OCI-LY7 (cell line): ENCODE results near the gene SETD6. TPM values are rescaled to one million over a fixed set of nuclear protein-coding genes. Genes with fewer than 3 reads are reported as not detected.

Experiments used
- BruUV-seq: library from RNA; stranded (reverse); fragments of 400-500 nt; replicated peaks from 2 replicates; lab custom pipeline; 2021; lab: Mats Ljungman, UMichigan
- CTCF ChIA-PET: fragments of 300-600 bp; sonication (Branson Sonifier 250); formaldehyde crosslinking; loops from one replicate; lab custom pipeline; 2022; ENCODE audit warnings: antibody characterized with exemption; ENCODE audit not compliant: unreplicated experiment; lab: Charles Lee
- POLR2A ChIA-PET: fragments of 300-600 bp; sonication (Branson Sonifier 250); formaldehyde crosslinking; loops from one replicate; lab custom pipeline; 2022; ENCODE audit warnings: antibody characterized with exemption; lab: Charles Lee
- DNase-seq: peaks from one replicate; pipeline ENCODE4 v3.0.0-alpha.2; 2015; ENCODE audit warnings: low spot score
- H2AFZ ChIP-seq: fragments of 200-600 bp; sonication (generic), shearing (Covaris generic); 2 replicates; pipeline ENCODE4 v1.6.1; 2014; ENCODE audit warnings: mild to moderate bottlenecking, antibody characterized with exemption, low read length, moderate library complexity
- H3K27ac ChIP-seq: fragments of 200-600 bp; sonication (generic); 2 replicates; pipeline ENCODE4 v1.5.1; 2014; ENCODE audit warnings: mixed run types, low read depth, mild to moderate bottlenecking, moderate library complexity, low read length, inconsistent platforms; ENCODE audit not compliant: poor library complexity, severe bottlenecking
- H3K36me3 ChIP-seq: fragments of 200-600 bp; sonication (generic); 2 replicates; pipeline ENCODE4 v1.6.1; 2014; ENCODE audit warnings: mild to moderate bottlenecking, antibody characterized with exemption, low read length, moderate library complexity, mixed read lengths; ENCODE audit not compliant: insufficient read depth
- H3K4me1 ChIP-seq: fragments of 200-600 bp; sonication (generic); 2 replicates; pipeline ENCODE4 v1.5.1; 2014; ENCODE audit warnings: mild to moderate bottlenecking, low read length; ENCODE audit not compliant: insufficient read depth, poor library complexity, severe bottlenecking
- H3K4me2 ChIP-seq: fragments of 200-600 bp; sonication (generic); 2 replicates; pipeline ENCODE4 v1.6.1; 2014; ENCODE audit warnings: mild to moderate bottlenecking, low read length
- H3K4me3 ChIP-seq: fragments of 200-600 bp; sonication (generic); 2 replicates; pipeline ENCODE4 v1.5.1; 2014; ENCODE audit warnings: mild to moderate bottlenecking, low read depth, low read length; ENCODE audit not compliant: poor library complexity, severe bottlenecking
- H3K79me2 ChIP-seq: fragments of 200-600 bp; sonication (generic); 2 replicates; pipeline ENCODE4 v1.6.1; 2016; ENCODE audit warnings: low read depth, mild to moderate bottlenecking, low read length, moderate library complexity, mixed read lengths; ENCODE audit not compliant: insufficient read depth
- H3K9me2 ChIP-seq: fragments of 200-600 bp; sonication (generic); 2 replicates; pipeline ENCODE4 v1.6.1; 2016; ENCODE audit warnings: mild to moderate bottlenecking, low read length, mixed read lengths; ENCODE audit not compliant: insufficient read depth
- H3K9me3 ChIP-seq: fragments of 200-600 bp; sonication (generic); 2 replicates; pipeline ENCODE4 v1.6.1; 2014; ENCODE audit warnings: mild to moderate bottlenecking, mixed run types, low read length, mixed read lengths
- H4K20me1 ChIP-seq: fragments of 200-600 bp; sonication (generic); 2 replicates; pipeline ENCODE4 v1.6.1; 2014; ENCODE audit warnings: mild to moderate bottlenecking, antibody characterized with exemption, low read length, moderate library complexity, mixed read lengths; ENCODE audit not compliant: insufficient read depth
- CTCF ChIP-seq: fragments of 200-600 bp; sonication (generic); conservative IDR thresholded peaks from 2 replicates; pipeline ENCODE4 v1.5.1; 2014; ENCODE audit warnings: mild to moderate bottlenecking, antibody characterized with exemption, low read length, moderate library complexity, mixed read lengths
- EZH2phosphoT487 ChIP-seq: fragments of 200-600 bp; sonication (generic); IDR thresholded peaks from 2 replicates; pipeline ENCODE4 v1.6.1; 2018; ENCODE audit warnings: low read depth, borderline replicate concordance, mild to moderate bottlenecking, mixed run types, antibody characterized with exemption, low read length, moderate library complexity, mixed read lengths
- intact Hi-C: fragments of 100-400 bp; cut with micrococcal nuclease; formaldehyde crosslinking; loops from one replicate; pipeline ENCODE4 v1.10.0; 2022; ENCODE audit not compliant: unreplicated experiment
- total RNA-seq, 2 experiments: library from RNA; depleted of rRNA in 1 of 2; stranded (reverse); fragments of >200 nt in 1 of 2; shearing (Covaris generic) in 1 of 2; gene quantifications; 2 replicates each; pipeline ENCODE4 v1.2.3, GENCODE V29; 2014 to 2022

SETD6 gene
- total RNA-seq, 2 experiments from 2014 or later = 19.6 to 33.1 TPM

- Histone ChIP-seq H3K27ac (no peak overlapping the region), H3K4me3 (no peak overlapping the region), H2AFZ (no peak overlapping the region), H3K9me3 (no peaks in the 10 kb centered on the region), H4K20me1 (peaks cover 6% of the 10 kb centered on the region; the same call in 1 of the 2 replicates), H3K4me1 (peaks cover 15% of the 10 kb centered on the region), H3K79me2 (no peaks in the 10 kb centered on the region), H3K9me2 (no peaks in the 10 kb centered on the region), H3K36me3 (peaks cover 92% of the 10 kb centered on the region), H3K4me2 (no peak overlapping the region)
- CTCF ChIA-PET = interaction anchor here (1.9 kb wide), 1 partner anchor 141 kb away, joined by 4 read pairs; no protein-coding TSS in a partner anchor
- POLR2A ChIA-PET = interaction anchor here (0.5 to 2.9 kb wide), 4 partner anchors 17 to 173 kb away, joined by 3 to 9 read pairs (median 6); no protein-coding TSS in a partner anchor
- TF ChIP-seq CTCF (no peak), EZH2phosphoT487 (no peak)
- no peak for DNase-seq
- intact Hi-C loops = no loop called here
- no TSS peak for BruUV-seq
These were observed 4.4 kb downstream of the SETD6 start for GRCh38 chr16:58519707-58520106.

- no peaks in the 10 kb centered on the region for H3K4me1 ChIP-seq
- CTCF ChIA-PET = no interaction called here
- intact Hi-C loops = no loop called here
- no peak for DNase-seq
- TF ChIP-seq EZH2phosphoT487 (no peak), CTCF (no peak)
- no peaks in the 10 kb centered on the region for H3K9me3 ChIP-seq
- peaks cover 97% of the 10 kb centered on the region for H3K36me3 ChIP-seq
- no peak overlapping the region for H3K4me3 ChIP-seq
- no peak overlapping the region for H2AFZ ChIP-seq
- POLR2A ChIA-PET = interaction anchor here (0.7 to 1.2 kb wide), 2 partner anchors 43 to 50 kb away, joined by 3 read pairs; no protein-coding TSS in a partner anchor
- H3K79me2 ChIP-seq = no peaks in the 10 kb centered on the region
- no peak overlapping the region for H3K4me2 ChIP-seq
- BruUV-seq = no TSS peak
- no peak overlapping the region for H3K27ac ChIP-seq
- H3K9me2 ChIP-seq = no peaks in the 10 kb centered on the region
- H4K20me1 ChIP-seq = 0 out of 2 replicates have a peak, but pooled peaks cover 9% of the 10 kb centered on the region
These were observed 14.9 kb downstream of the SETD6 start for GRCh38 chr16:58530179-58530578.

GRCh38 chr16:58532414-58532813, 17.1 kb downstream of the SETD6 start:
- no peaks in the 10 kb centered on the region for H3K9me2 ChIP-seq
- intact Hi-C loops = no loop called here
- POLR2A ChIA-PET = interaction anchor here (1.3 kb wide), 1 partner anchor 9 kb away, joined by 4 read pairs; no protein-coding TSS in a partner anchor

More at GRCh38 chr16:58532414-58532813, 17.1 kb downstream of the SETD6 start:
- Histone ChIP-seq H3K79me2 (no peaks in the 10 kb centered on the region), H3K9me3 (no peaks in the 10 kb centered on the region), H3K4me1 (no peaks in the 10 kb centered on the region), H4K20me1 (0 out of 2 replicates have a peak, but pooled peaks cover 9% of the 10 kb centered on the region), H3K27ac (no peak overlapping the region), H3K4me2 (no peak overlapping the region), H2AFZ (no peak overlapping the region), H3K36me3 (peaks cover 99% of the 10 kb centered on the region), H3K4me3 (no peak overlapping the region)
- no TSS peak for BruUV-seq
- CTCF ChIA-PET = no interaction called here
- DNase-seq = no peak
- TF ChIP-seq EZH2phosphoT487 (no peak), CTCF (no peak)
